Calu3 (cell line): ENCODE data around the gene CTTNBP2NL. TPM values are rescaled to one million over a fixed set of nuclear protein-coding genes. Genes with fewer than 3 reads are reported as not detected.

ENCODE experiments used
- BruUV-seq: library from RNA; stranded (reverse); fragments of 400-500 nt; replicated peaks from 2 replicates; lab custom pipeline; 2021; lab: Mats Ljungman, UMichigan
- CTCF ChIA-PET: fragments of 300-600 bp; sonication (Branson Sonifier 250); formaldehyde crosslinking; loops from one replicate; lab custom pipeline; 2022; ENCODE audit warnings: antibody characterized with exemption; lab: Charles Lee
- DNase-seq: peaks from one replicate; pipeline ENCODE4 v3.0.0; 2022
- H3K27ac Mint-ChIP-seq: one replicate; pipeline ENCODE4 v1.8.0; 2022; ENCODE audit warnings: mixed read lengths; ENCODE audit not compliant: unreplicated experiment
- H3K27me3 Mint-ChIP-seq: one replicate; pipeline ENCODE4 v1.8.0; 2022; ENCODE audit warnings: mixed read lengths; ENCODE audit not compliant: unreplicated experiment
- H3K36me3 Mint-ChIP-seq: one replicate; pipeline ENCODE4 v1.8.0; 2022; ENCODE audit warnings: mild to moderate bottlenecking, moderate library complexity, mixed read lengths; ENCODE audit not compliant: insufficient read depth, unreplicated experiment
- H3K4me1 Mint-ChIP-seq: one replicate; pipeline ENCODE4 v1.8.0; 2022; ENCODE audit warnings: mild to moderate bottlenecking, low read depth, mixed read lengths; ENCODE audit not compliant: unreplicated experiment
- H3K4me3 Mint-ChIP-seq: one replicate; pipeline ENCODE4 v1.8.0; 2022; ENCODE audit warnings: mild to moderate bottlenecking, low read depth, moderate library complexity, mixed read lengths; ENCODE audit not compliant: unreplicated experiment
- H3K9me3 Mint-ChIP-seq: one replicate; pipeline ENCODE4 v1.8.0; 2022; ENCODE audit warnings: low read depth, mixed read lengths; ENCODE audit not compliant: unreplicated experiment
- CTCF ChIP-seq: fragments of 200-600 bp; IDR thresholded peaks from one replicate; pipeline ENCODE4 v1.8.0; 2022; ENCODE audit warnings: antibody characterized with exemption; ENCODE audit not compliant: unreplicated experiment
- intact Hi-C: fragments of 100-400 bp; cut with micrococcal nuclease; formaldehyde crosslinking; loops from one replicate; pipeline ENCODE4 v1.10.0; 2022; ENCODE audit not compliant: unreplicated experiment
- total RNA-seq: library from RNA; stranded (reverse); gene quantifications from 2 replicates; pipeline ENCODE4 v1.2.3, GENCODE V29; 2022

CTTNBP2NL gene
- total RNA-seq, 1 experiment from 2014 or later = 48.9 TPM

GRCh38 chr1:112488141-112488540 lies 92.1 kb downstream of the CTTNBP2NL start:
- Mint-ChIP-seq H3K27ac (no peak overlapping the region), H3K4me1 (no peaks in the 10 kb centered on the region), H3K36me3 (no peaks in the 10 kb centered on the region), H3K27me3 (no peaks in the 10 kb centered on the region), H3K4me3 (no peak overlapping the region), H3K9me3 (no peaks in the 10 kb centered on the region)
- CTCF ChIA-PET = no interaction called here
- DNase-seq = no peak
- intact Hi-C loops = no loop called here
- BruUV-seq = no TSS peak
- TF ChIP-seq CTCF = no peak

GRCh38 chr1:112492076-112492475 lies 96.1 kb downstream of the CTTNBP2NL start:
- no peak overlapping the region for H3K4me3 Mint-ChIP-seq
- no peaks in the 10 kb centered on the region for H3K4me1 Mint-ChIP-seq
- no TSS peak for BruUV-seq
- TF ChIP-seq CTCF = no peak
- CTCF ChIA-PET = no interaction called here
- no peak for DNase-seq
- no peak overlapping the region for H3K27ac Mint-ChIP-seq
- H3K36me3 Mint-ChIP-seq = no peaks in the 10 kb centered on the region
- no peaks in the 10 kb centered on the region for H3K27me3 Mint-ChIP-seq
- H3K9me3 Mint-ChIP-seq = no peaks in the 10 kb centered on the region
- intact Hi-C loops = no loop called here

GRCh38 chr1:112493351-112493750 lies 97.3 kb downstream of the CTTNBP2NL start:
- H3K4me1 Mint-ChIP-seq = no peaks in the 10 kb centered on the region
- no peaks in the 10 kb centered on the region for H3K27me3 Mint-ChIP-seq
- DNase-seq = no peak
- TF ChIP-seq CTCF = no peak
- no peak overlapping the region for H3K4me3 Mint-ChIP-seq
- BruUV-seq = no TSS peak
- H3K9me3 Mint-ChIP-seq = no peaks in the 10 kb centered on the region
- CTCF ChIA-PET = no interaction called here
- H3K36me3 Mint-ChIP-seq = no peaks in the 10 kb centered on the region
- H3K27ac Mint-ChIP-seq = no peak overlapping the region
- intact Hi-C loops = no loop called here

- Mint-ChIP-seq H3K9me3 (no peaks in the 10 kb centered on the region), H3K27me3 (no peaks in the 10 kb centered on the region), H3K4me3 (no peak overlapping the region), H3K27ac (no peak overlapping the region), H3K36me3 (no peaks in the 10 kb centered on the region), H3K4me1 (no peaks in the 10 kb centered on the region)
- intact Hi-C loops = no loop called here
- BruUV-seq = no TSS peak
- DNase-seq = no peak
- TF ChIP-seq CTCF = no peak
- CTCF ChIA-PET = no interaction called here
These were observed 100.3 kb downstream of the CTTNBP2NL start for GRCh38 chr1:112496290-112496689.
